HepG2 (cell line): Measurements from ENCODE around the gene ABHD15. TPM values are rescaled to one million over a fixed set of nuclear protein-coding genes. Genes with fewer than 3 reads are reported as not detected.

Experiments
- CEBPB ChIP-seq: IDR thresholded peaks from 2 replicates; pipeline ENCODE4 v1.6.1; 2011; ENCODE audit warnings: low read depth, low read length, improper control_type of control experiment, borderline replicate concordance
- GATAD1 ChIP-seq: IDR thresholded peaks from 2 replicates; pipeline ENCODE4 v1.6.1; 2016; ENCODE audit warnings: missing genetic modification reagents, missing compliant biosample characterization
- IKZF5 ChIP-seq: IDR thresholded peaks from 2 replicates; pipeline ENCODE4 v1.6.1; 2018; ENCODE audit warnings: missing genetic modification reagents, mild to moderate bottlenecking, missing compliant biosample characterization
- ISL2 ChIP-seq: sonication (generic); formaldehyde crosslinking; IDR thresholded peaks from 2 replicates; pipeline ENCODE4 v1.5.0; 2020; ENCODE audit warnings: missing genetic modification reagents
- MED13 ChIP-seq: sonication (generic); formaldehyde crosslinking; IDR thresholded peaks from 2 replicates; pipeline ENCODE4 v1.5.0; 2020; ENCODE audit warnings: missing genetic modification reagents
- NCOA5 ChIP-seq: sonication (generic); formaldehyde crosslinking; IDR thresholded peaks from 2 replicates; pipeline ENCODE4 v1.4.0; 2020; ENCODE audit warnings: missing genetic modification reagents
- NRL ChIP-seq: sonication (generic); formaldehyde crosslinking; IDR thresholded peaks from 2 replicates; pipeline ENCODE4 v1.5.0; 2020; ENCODE audit warnings: missing genetic modification reagents, mild to moderate bottlenecking, moderate library complexity, borderline replicate concordance
- PPARG ChIP-seq: conservative IDR thresholded peaks from 2 replicates; pipeline ENCODE4 v1.6.1; 2016; ENCODE audit warnings: missing biosample characterization, missing genetic modification reagents
- RAD51 ChIP-seq: fragments of 450-650 bp; IDR thresholded peaks from 2 replicates; pipeline ENCODE4 v1.6.1; 2016; ENCODE audit warnings: borderline replicate concordance
- RFX1 ChIP-seq: fragments of 450-650 bp; IDR thresholded peaks from 2 replicates; pipeline ENCODE4 v1.6.1; 2017
- SPEN ChIP-seq: sonication (generic); formaldehyde crosslinking; IDR thresholded peaks from 2 replicates; pipeline ENCODE4 v1.5.1; 2020; ENCODE audit warnings: low read depth, mild to moderate bottlenecking, missing genetic modification reagents
- STAT5B ChIP-seq: sonication (generic); formaldehyde crosslinking; IDR thresholded peaks from 2 replicates; pipeline ENCODE4 v1.4.0; 2020; ENCODE audit warnings: missing genetic modification reagents
- TCF7 ChIP-seq: sonication (generic); IDR thresholded peaks from 2 replicates; pipeline ENCODE4 v1.6.1; 2016; ENCODE audit warnings: antibody characterized with exemption, low read depth
- ZC3H13 ChIP-seq: sonication (generic); formaldehyde crosslinking; IDR thresholded peaks from 2 replicates; pipeline ENCODE4 v1.8.1; 2023; ENCODE audit warnings: mild to moderate bottlenecking, missing genetic modification reagents, moderate library complexity
- ZNF101 ChIP-seq: sonication (generic); formaldehyde crosslinking; IDR thresholded peaks from 2 replicates; pipeline ENCODE4 v1.4.0; 2020; ENCODE audit warnings: mild to moderate bottlenecking, low read depth, missing genetic modification reagents, borderline replicate concordance
- ZNF432 ChIP-seq: sonication (generic); formaldehyde crosslinking; IDR thresholded peaks from 2 replicates; pipeline ENCODE4 v1.5.0; 2020; ENCODE audit warnings: missing genetic modification reagents, mild to moderate bottlenecking, borderline replicate concordance
- ZNF446 ChIP-seq: sonication (generic); formaldehyde crosslinking; IDR thresholded peaks from 2 replicates; pipeline ENCODE4 v1.5.0; 2020; ENCODE audit warnings: mild to moderate bottlenecking, missing genetic modification reagents
- ZNF557 ChIP-seq: sonication (generic); formaldehyde crosslinking; IDR thresholded peaks from 2 replicates; pipeline ENCODE4 v1.4.0; 2020; ENCODE audit warnings: missing genetic modification reagents
- ZNF761 ChIP-seq: sonication (generic); formaldehyde crosslinking; conservative IDR thresholded peaks from 2 replicates; pipeline ENCODE4 v1.4.0; 2020; ENCODE audit warnings: mild to moderate bottlenecking, missing genetic modification reagents
- ZNF782 ChIP-seq: sonication (generic); formaldehyde crosslinking; IDR thresholded peaks from 2 replicates; pipeline ENCODE4 v1.4.0; 2020; ENCODE audit warnings: missing genetic modification reagents, mild to moderate bottlenecking, borderline replicate concordance
- polyA plus RNA-seq, 8 experiments: library from polyadenylated mRNA; depleted of rRNA in 3 of 8; stranded (reverse) in 7 of 8; unstranded in 1 of 8; fragments of >200 nt; fragmentation: Illumina TruSeq in 4 of 8; extraction: Trizol in 4 of 8; gene quantifications; 2 replicates each; pipeline versions ENCODE4 v1.2.1 to v1.2.3, GENCODE V29; 2011 to 2016; ENCODE audit warnings: low read depth in 4 of 8, missing spikeins in 1 of 8, mixed read lengths in 1 of 8; ENCODE audit not compliant: insufficient read depth in 1 of 8
- total RNA-seq, 5 experiments: library from RNA; depleted of rRNA; stranded (reverse); fragments of >200 nt; fragmentation: Illumina TruSeq; extraction: Trizol; gene quantifications; 2 replicates each; pipeline ENCODE4 v1.2.3, GENCODE V29; 2016; ENCODE audit warnings: low read depth in 1 of 5
- TF ChIP-seq, protein P1 (sequence below): sonication (generic); formaldehyde crosslinking; IDR thresholded peaks from 2 replicates; pipeline ENCODE4 v1.4.0; 2020; ENCODE audit warnings: missing genetic modification reagents
- TF ChIP-seq, protein P2 (sequence below): IDR thresholded peaks from 2 replicates; pipeline ENCODE4 v1.6.1; 2016; ENCODE audit warnings: missing biosample characterization, missing genetic modification reagents, low read depth
- TF ChIP-seq, protein P3 (sequence below): sonication (generic); formaldehyde crosslinking; IDR thresholded peaks from 2 replicates; pipeline ENCODE4 v1.5.1; 2020; ENCODE audit warnings: mild to moderate bottlenecking, missing genetic modification reagents, moderate library complexity
- TF ChIP-seq, protein P4 (sequence below): IDR thresholded peaks from 2 replicates; pipeline ENCODE4 v1.6.1; 2012; ENCODE audit warnings: inconsistent platforms

The ABHD15 gene
- total and polyA plus RNA-seq, 2 of the 13 experiments (the other 11 are each of a cell fraction or from before 2014, with no cell fraction given), result 2.4 to 7.7 TPM

DNA sequence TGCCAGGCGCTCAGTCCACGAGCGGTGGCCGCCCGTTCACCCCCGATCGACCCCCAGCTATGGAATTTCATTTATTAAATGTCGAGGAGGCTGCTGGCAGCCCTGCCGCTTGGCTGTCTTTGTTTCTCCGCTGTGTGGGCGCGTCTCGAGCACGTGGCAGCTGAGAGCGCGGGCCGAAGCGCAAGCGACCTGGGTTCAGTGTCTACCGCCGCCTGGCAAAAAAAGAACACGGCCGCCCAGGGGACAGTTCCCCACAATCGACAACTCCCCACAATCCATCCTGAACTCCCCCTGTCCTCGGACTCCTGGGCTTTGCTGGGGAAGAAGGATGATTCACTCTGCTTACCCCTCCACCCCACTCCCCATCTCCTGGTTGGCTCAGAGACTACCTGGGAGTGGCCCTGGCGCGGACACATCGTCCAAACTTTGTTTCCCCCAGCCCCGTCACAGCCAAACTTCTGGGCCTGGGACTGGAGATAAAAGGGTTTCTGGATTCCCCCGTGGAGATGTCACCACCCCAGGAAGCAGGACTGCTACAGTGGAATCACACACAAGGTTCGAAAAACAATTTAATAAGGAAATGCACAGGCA lies 24.4 kb upstream of the ABHD15 start (continued):
- TF ChIP-seq IKZF5 (peak; percentile 36; the same call in 1 of the 2 replicates), RAD51 (no peak), RFX1 (no peak), TCF7 (no peak), ISL2 (CRISPR knock-in tag) (peak; percentile 19; the same call in 1 of the 2 replicates), ZNF446 (CRISPR knock-in tag) (peak; percentile 35; the same call in 1 of the 2 replicates), SPEN (CRISPR knock-in tag) (no peak; the same call in 1 of the 2 replicates), NCOA5 (CRISPR knock-in tag) (no peak), PPARG (CRISPR knock-in tag) (0 out of 2 replicates have a peak, but pooled peaks have one; percentile 15), ZC3H13 (CRISPR knock-in tag) (no peak), CEBPB (no peak), GATAD1 (CRISPR knock-in tag) (no peak), STAT5B (0 out of 2 replicates have a peak, but pooled peaks have one; percentile 37), ZNF557 (no peak), MED13 (CRISPR knock-in tag) (peak; percentile 38; the same call in 1 of the 2 replicates), ZNF432 (CRISPR knock-in tag) (no peak), ZNF782 (CRISPR knock-in tag) (no peak), ZNF761 (CRISPR knock-in tag) (no peak), ZNF101 (no peak), NRL (CRISPR knock-in tag) (no peak)
- TF ChIP-seq, protein P1, sequence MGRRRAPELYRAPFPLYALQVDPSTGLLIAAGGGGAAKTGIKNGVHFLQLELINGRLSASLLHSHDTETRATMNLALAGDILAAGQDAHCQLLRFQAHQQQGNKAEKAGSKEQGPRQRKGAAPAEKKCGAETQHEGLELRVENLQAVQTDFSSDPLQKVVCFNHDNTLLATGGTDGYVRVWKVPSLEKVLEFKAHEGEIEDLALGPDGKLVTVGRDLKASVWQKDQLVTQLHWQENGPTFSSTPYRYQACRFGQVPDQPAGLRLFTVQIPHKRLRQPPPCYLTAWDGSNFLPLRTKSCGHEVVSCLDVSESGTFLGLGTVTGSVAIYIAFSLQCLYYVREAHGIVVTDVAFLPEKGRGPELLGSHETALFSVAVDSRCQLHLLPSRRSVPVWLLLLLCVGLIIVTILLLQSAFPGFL (CRISPR knock-in tag), result no peak
- TF ChIP-seq, protein P2, sequence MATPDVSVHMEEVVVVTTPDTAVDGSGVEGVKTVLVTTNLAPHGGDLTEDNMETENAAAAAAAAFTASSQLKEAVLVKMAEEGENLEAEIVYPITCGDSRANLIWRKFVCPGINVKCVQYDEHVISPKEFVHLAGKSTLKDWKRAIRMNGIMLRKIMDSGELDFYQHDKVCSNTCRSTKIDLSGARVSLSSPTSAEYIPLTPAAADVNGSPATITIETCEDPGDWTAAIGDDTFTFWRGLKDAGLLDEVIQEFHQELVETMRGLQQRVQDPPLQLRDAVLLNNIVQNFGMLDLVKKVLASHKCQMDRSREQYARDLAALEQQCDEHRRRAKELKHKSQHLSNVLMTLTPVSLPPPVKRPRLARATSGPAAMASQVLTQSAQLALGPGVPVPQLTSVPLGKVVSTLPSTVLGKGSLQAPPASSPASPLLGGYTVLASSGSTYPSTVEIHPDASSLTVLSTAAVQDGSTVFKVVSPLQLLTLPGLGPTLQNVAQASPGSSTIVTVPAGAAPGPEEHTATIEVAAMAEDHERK (CRISPR knock-in tag), result no peak
- TF ChIP-seq, protein P3, sequence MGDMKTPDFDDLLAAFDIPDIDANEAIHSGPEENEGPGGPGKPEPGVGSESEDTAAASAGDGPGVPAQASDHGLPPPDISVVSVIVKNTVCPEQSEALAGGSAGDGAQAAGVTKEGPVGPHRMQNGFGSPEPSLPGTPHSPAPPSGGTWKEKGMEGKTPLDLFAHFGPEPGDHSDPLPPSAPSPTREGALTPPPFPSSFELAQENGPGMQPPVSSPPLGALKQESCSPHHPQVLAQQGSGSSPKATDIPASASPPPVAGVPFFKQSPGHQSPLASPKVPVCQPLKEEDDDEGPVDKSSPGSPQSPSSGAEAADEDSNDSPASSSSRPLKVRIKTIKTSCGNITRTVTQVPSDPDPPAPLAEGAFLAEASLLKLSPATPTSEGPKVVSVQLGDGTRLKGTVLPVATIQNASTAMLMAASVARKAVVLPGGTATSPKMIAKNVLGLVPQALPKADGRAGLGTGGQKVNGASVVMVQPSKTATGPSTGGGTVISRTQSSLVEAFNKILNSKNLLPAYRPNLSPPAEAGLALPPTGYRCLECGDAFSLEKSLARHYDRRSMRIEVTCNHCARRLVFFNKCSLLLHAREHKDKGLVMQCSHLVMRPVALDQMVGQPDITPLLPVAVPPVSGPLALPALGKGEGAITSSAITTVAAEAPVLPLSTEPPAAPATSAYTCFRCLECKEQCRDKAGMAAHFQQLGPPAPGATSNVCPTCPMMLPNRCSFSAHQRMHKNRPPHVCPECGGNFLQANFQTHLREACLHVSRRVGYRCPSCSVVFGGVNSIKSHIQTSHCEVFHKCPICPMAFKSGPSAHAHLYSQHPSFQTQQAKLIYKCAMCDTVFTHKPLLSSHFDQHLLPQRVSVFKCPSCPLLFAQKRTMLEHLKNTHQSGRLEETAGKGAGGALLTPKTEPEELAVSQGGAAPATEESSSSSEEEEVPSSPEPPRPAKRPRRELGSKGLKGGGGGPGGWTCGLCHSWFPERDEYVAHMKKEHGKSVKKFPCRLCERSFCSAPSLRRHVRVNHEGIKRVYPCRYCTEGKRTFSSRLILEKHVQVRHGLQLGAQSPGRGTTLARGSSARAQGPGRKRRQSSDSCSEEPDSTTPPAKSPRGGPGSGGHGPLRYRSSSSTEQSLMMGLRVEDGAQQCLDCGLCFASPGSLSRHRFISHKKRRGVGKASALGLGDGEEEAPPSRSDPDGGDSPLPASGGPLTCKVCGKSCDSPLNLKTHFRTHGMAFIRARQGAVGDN (CRISPR knock-in tag), result peak; percentile 85
- TF ChIP-seq, protein P4, sequence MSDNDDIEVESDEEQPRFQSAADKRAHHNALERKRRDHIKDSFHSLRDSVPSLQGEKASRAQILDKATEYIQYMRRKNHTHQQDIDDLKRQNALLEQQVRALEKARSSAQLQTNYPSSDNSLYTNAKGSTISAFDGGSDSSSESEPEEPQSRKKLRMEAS, result peak; percentile 91
